Measurements from ENCODE around the gene RADIL. TPM values are rescaled to one million over a fixed set of nuclear protein-coding genes. Genes with fewer than 3 reads are reported as not detected.

Gene RADIL
- total and polyA plus RNA-seq, 8 donors, result 1.2 to 21.6 (median 3.0) TPM; not detected in 1

DNA sequence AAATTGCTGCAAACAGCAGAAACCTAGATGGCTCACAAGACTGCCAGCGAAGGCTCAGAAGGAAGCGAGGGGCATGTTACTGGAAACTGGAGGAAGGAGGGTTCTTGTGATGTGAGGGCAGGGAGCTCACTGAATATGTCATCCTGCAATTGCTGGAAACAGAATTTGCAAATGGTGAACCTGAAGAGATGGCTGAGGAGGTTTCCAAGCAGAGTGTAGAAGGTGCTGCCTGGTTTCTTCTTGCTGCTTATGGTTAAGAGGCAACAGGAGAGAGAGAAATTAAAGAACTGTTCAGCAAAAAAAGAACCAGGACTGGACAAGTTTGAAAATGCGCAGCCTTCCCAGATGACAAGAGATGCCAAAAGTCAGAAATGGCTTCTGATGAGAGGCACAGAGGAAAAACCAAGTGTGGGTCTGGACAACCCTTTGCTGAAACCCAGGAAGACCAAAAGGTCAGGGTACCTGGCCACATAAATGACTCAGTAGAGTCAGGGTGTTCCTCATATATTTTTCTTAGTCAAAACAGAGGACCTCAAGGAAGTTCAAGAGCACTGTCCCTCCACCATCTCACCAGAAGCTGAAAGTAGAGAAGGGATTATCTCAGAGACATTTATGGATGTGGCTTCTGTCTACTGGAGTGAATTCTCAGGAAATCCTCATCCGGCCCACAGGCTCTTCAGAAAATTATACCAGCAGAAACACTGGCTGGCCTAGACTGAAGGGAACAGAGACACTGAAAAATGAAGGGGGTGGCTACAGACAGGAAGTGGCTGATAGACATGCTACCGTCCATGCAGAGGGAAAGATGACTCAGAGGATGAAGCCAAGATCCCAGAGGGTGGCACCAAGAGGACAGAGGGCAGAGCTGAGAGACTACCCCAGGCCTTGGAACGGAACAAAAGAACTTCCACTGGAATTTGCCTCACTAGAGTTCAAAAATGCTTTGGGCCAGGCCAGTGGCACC, 31.8 kb downstream of the RADIL start:
- no peak for DNase-seq
- no peaks in the 10 kb centered on the region for H3K4me1 ChIP-seq
- peaks cover 0 to 11% (median 0%) of the 10 kb centered on the region in 4 donors for H3K9me3 ChIP-seq
- TF ChIP-seq EP300 (IDR thresholded peaks at IDR 0.05) (no peak), POLR2A (IDR thresholded peaks at IDR 0.05) (no peak), POLR2AphosphoS5 (IDR thresholded peaks at IDR 0.05) (no peak), CTCF (IDR thresholded peaks at IDR 0.05) (no peak)
- no peak overlapping the region for H3K27ac ChIP-seq
- no peak overlapping the region for H3K4me3 ChIP-seq
- WGBS, 5 donors, result 77 to 85% (median 83%) methylated on average over 6 of the region's 6 CpGs
- intact Hi-C loops (cut with DNase I; ENCODE audit: low total_unique reads), result no loop called here
- H3K36me3 ChIP-seq, result no peaks in the 10 kb centered on the region
- no peaks in the 10 kb centered on the region for H3K27me3 ChIP-seq

- peaks cover 0 to 8% (median 0%) of the 10 kb centered on the region in 3 donors for H3K27me3 ChIP-seq
- H3K36me3 ChIP-seq, result no peaks in the 10 kb centered on the region
- TF ChIP-seq CTCF (IDR thresholded peaks at IDR 0.05) (no peak), EP300 (IDR thresholded peaks at IDR 0.05) (no peak), POLR2AphosphoS5 (IDR thresholded peaks at IDR 0.05) (no peak), POLR2A (IDR thresholded peaks at IDR 0.05) (no peak)
- DNase-seq, result no peak
- WGBS, 5 donors, result 77 to 84% (median 82%) methylated on average over 8 of the region's 8 CpGs
- no peak overlapping the region for H3K27ac ChIP-seq
- H3K4me1 ChIP-seq, result no peaks in the 10 kb centered on the region
- peaks cover 0 to 11% (median 0%) of the 10 kb centered on the region in 4 donors for H3K9me3 ChIP-seq
- intact Hi-C loops (cut with DNase I; ENCODE audit: low total_unique reads), result no loop called here
- H3K4me3 ChIP-seq, result no peak overlapping the region
These were observed 33.2 kb downstream of the RADIL start for GRCh38 chr7:4850262-4850795.

- no peak for TF ChIP-seq POLR2AphosphoS5 (IDR thresholded peaks at IDR 0.05)
- no peak for TF ChIP-seq POLR2A (IDR thresholded peaks at IDR 0.05)
- TF ChIP-seq CTCF (IDR thresholded peaks at IDR 0.05), result no peak
- Histone ChIP-seq H3K36me3 (no peaks in the 10 kb centered on the region), H3K9me3 (peaks cover 0 to 11% (median 0%) of the 10 kb centered on the region in 4 donors), H3K27me3 (peaks cover 0 to 8% (median 0%) of the 10 kb centered on the region in 3 donors), H3K4me1 (no peaks in the 10 kb centered on the region), H3K4me3 (no peak overlapping the region), H3K27ac (no peak overlapping the region)
- peak in 1 of 2 donors; percentile 52 for DNase-seq
- intact Hi-C loops (cut with DNase I; ENCODE audit: low total_unique reads), result no loop called here
- 32 to 47% (median 41%) methylated on average over 4 of the region's 4 CpGs for WGBS, 5 donors
These were observed 34.1 kb downstream of the RADIL start for GRCh38 chr7:4849390-4849789.

DNA sequence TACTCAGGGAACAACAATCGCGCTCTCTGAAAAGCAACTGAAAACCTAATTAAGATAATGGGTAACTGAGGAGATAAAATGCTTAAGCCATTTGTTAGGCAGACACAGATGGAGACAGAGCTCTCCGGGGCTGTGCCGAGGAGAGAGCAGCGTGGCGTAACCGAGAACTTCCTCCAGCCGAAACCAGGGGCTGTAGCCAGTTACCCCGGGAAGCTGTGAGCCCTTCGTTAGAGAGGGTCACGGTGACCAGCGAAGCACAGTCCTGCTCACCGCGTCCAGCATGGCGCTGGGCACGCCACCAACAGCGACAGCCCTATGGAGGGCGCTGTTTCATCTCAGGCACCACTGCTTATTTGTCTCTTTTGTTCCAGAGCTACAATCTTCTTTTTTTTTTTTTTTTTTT, 37.8 kb downstream of the RADIL start:
- H3K36me3 ChIP-seq, result no peaks in the 10 kb centered on the region
- no peak overlapping the region for H3K4me3 ChIP-seq
- no peak for TF ChIP-seq EP300 (IDR thresholded peaks at IDR 0.05)
- no peak for TF ChIP-seq CTCF (IDR thresholded peaks at IDR 0.05)
- no peak for TF ChIP-seq POLR2AphosphoS5 (IDR thresholded peaks at IDR 0.05)
- TF ChIP-seq POLR2A (IDR thresholded peaks at IDR 0.05), result no peak
- H3K9me3 ChIP-seq, result peaks cover 0 to 1% (median 0%) of the 10 kb centered on the region in 4 donors
- no peaks in the 10 kb centered on the region for H3K4me1 ChIP-seq
- peaks cover 0 to 8% (median 0%) of the 10 kb centered on the region in 3 donors for H3K27me3 ChIP-seq
- H3K27ac ChIP-seq, result no peak overlapping the region
- intact Hi-C loops (cut with DNase I; ENCODE audit: low total_unique reads), result no loop called here
- WGBS, 5 donors, result 33 to 43% (median 37%) methylated on average over 18 of the region's 18 CpGs
- DNase-seq, result peak in 1 of 2 donors; percentile 28

Data from stomach (tissue), 9 donors.